Measurements from ENCODE around the gene TMEM59L.

Gene TMEM59L

GRCh38 chr19:18609717-18610051 is 3.0 kb upstream of the TMEM59L start:
- DNase-seq = no peak

GRCh38 chr19:18610245-18610555 is 2.5 kb upstream of the TMEM59L start:
- no peak for DNase-seq

DNA sequence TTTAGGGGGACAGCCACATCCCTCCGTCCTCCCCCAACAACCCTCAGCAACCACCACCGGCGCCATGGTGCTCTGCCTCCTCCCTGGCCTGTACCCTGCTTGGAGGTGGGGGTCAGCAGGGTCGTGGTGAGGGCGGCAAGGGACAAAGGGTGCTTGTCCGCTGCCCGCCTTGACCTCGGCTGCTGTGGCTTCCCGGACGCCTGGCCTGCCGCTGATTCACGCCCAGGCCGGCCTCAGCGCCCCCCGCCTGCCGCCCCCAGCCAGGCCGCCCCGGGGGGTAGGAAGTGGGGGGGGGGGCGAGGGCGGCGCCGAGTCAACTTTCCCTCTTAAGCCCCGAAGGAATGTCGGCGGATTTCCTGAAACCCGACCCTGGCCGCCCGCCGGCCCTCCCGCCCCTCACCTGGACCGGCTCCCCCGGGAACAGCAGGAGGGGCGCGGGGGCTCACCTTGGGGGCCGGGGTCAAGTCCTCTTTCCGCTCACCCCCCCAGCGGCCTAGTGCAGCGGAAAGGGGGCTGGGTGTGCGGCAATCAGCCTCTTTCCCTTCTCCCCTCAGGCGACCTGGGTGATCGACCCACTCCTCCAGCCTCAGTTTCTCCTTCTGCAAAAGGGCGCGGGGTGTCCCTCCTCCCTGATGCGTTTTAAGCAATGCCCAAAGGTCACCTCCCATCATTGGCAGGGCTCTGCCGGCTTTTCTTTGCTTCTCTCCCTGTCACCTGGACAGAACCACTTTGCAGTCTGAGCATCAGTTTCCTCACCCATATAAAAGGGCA is 1.9 kb upstream of the TMEM59L start:
- no peak for DNase-seq

DNA sequence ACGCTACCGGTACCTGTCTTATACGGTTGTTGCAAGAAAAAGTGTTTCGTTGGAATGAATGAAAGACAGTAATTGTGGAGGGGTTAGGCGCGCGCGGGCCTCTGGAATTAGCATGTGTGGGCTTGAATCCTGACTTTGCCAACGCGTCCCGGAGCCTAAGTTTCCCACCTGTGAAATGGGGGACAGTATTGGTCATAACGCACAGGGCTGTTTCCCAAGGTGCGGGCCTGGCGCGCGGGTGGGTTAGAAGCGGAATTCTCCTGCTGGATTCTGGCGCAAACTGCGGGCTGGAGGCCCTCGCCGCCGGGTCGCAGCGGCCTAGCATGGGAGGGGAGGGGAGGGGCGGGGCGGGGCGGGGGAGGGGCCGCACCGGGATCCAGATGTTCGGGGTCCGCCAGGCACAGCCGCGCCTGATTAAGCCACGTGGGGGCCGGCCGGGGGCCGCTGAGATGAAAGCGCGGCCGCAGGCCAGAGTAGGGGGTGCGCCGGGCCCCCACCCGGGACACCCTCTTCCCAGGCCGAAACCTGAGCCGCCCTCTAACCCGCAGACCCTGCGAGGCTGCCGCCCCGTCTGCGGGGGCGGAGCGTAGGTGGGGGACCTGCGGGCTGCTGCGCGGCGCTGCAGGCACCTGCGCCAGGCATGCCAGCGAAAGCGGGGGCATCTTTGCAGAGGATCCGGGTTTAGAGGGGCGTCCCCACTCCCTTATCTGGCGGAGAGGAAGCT is 1.2 kb upstream of the TMEM59L start:
- no peak for DNase-seq

GRCh38 chr19:18612051-18612771 is 459 bp upstream of the TMEM59L start:
- DNase-seq = no peak

DNA sequence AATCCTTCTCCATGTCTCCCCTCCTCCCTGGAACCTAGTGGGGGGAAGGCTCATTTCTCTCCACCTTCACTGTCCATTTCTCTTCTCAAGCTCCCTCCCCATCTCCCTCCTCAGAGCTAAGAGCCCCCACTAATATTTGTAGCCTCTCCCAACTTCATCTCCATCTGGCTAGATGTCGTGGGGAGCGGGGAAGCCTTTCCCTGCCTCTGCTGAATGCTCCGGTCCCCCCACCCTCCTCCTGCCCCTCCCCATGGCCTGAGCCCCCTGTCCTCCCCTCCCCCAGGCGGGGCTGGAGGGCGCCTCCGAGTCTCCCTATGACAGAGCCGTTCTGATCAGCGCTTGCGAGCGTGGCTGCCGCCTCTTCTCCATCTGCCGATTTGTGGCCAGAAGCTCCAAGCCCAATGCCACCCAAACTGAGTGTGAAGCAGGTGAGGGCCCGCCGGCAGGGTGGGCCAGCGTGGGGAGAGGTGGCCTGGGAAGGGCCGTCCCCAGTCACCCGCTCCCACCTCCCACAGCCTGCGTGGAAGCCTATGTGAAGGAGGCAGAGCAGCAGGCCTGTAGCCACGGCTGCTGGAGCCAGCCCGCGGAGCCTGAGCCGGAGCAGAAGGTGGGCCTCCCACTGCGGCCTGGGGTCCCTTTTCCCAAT is 1.0 kb downstream of the TMEM59L start:
- no peak for DNase-seq

GRCh38 chr19:18616023-18616422 is 3.4 kb downstream of the TMEM59L start:
- DNase-seq = no peak

- no peak for DNase-seq
Measured at GRCh38 chr19:18617562-18617961, 4.9 kb downstream of the TMEM59L start.

- no peak for DNase-seq
Measured at GRCh38 chr19:18618236-18618635, 5.6 kb downstream of the TMEM59L start.

DNA sequence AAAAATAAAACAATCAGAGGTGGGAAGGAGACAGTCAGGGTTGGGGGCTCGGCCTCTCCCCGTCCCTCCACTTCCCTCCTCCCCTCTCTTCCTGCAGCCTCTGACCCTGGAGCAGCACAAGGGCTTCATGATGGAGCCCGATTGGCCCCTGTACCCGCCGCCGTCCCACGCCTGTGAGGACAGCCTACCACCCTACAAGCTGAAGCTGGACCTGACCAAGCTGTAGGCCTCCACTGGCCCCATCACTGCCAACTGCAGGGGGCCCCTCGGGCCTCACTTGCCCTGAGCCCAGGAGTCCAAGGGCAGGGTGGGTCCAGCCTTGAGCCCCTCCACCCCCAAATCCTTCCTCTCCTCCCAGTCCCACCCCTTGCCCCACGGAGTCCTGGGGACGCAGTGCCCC is 7.6 kb downstream of the TMEM59L start:
- no peak for DNase-seq

- DNase-seq = no peak
Measured at GRCh38 chr19:18620902-18621301, 8.2 kb downstream of the TMEM59L start.

DNA sequence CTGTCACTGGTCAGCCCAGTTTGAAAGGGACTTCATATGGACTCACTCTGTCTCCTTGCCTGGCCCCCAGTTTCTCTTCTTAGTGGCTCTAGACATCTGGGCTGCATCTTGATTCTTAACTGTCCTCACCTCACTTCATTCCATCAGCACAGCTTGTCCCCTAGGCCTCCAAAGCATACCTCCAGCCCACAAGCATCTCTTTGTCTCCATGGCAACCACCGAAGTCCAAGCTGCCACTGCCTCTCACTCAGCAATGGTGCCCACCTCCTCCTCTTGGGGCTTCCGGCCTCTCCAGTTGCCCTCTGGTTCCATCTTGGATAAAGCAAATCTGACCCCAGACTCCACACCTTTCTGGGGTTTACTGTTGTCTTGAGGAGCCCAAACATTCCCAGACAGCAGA is 14.2 kb downstream of the TMEM59L start:
- no peak for DNase-seq

GRCh38 chr19:18629166-18630088 is 16.8 kb downstream of the TMEM59L start:
- DNase-seq = no peak

- DNase-seq = no peak
Measured at GRCh38 chr19:18633321-18633720, 20.7 kb downstream of the TMEM59L start.

DNA sequence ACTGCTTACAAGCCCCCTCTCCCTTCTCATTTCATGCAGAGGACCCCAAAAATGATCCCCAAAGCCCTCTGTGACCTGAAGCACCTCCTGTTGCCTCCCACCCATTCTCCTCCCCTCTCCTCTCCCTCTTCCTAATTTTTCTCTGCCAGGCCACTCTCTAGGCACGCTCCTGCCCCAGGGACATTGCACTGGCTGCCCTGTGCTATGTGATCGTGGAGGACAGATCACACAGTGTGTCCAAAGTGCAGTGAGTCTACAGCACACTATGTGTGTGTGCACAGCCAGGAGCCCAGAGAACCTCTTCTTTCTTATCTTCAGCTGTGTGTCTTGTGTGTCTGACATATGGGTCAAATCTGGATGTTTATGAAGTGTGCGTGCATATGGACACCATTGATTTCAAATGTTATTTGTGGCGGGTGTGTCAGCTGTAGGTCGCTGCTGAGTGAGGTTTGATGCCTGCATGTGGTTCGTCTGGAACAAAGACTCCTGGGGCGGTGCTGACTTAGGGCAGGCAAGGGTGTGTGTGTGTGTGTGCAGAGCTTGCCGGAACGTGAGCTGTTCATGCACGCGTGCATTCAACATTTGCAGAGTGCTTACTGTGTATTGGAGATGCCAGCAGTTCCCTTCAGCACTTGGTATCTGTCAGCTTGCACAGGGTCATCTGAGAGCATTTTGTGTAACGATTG is 22.1 kb downstream of the TMEM59L start:
- no peak for DNase-seq

GRCh38 chr19:18635831-18636182 is 23.1 kb downstream of the TMEM59L start:
- DNase-seq = no peak

- peak; percentile 95 for DNase-seq
Measured at GRCh38 chr19:18636183-18636968, 23.7 kb downstream of the TMEM59L start.

DNA sequence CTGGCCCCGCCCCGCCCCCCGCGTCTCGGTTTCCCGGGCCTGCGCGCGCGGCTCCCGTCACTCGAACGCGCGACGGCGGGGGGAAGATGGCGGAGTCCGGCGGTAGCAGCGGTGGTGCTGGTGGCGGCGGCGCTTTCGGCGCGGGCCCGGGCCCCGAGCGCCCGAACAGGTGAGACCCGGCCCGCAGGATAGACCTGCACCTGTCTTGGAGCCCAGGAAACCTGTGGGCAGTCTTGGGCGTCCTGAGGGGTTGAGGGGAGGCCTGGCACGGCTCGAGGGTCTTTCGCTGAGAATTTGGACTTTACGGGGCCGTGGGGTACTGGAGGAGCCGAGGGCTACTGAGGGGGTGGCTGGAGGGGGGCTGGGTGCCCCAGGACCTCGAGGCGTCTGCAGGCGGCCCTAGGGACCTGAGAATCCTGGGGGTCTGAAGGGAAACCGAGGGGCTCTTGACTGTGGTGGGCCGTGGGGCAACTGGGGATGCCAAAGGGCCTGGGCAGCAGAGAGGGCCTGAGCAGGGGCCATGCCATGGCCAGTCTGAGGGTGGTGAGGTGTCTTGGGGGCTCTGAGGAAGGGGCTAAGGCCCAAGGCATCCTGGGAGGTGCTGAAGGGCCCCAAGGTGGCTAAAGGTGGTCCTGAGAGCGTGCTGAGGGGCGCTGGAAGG is 24.4 kb downstream of the TMEM59L start, which contains the start of gene KLHL26:
TSS of gene KLHL26 (plus strand) at position 60 of the 661 bp plus-strand sequence. CDS start at position 87, 27 bp downstream.
- no peak for DNase-seq

GRCh38 chr19:18637673-18638630 is 25.3 kb downstream of the TMEM59L start:
- no peak for DNase-seq

Data from fibroblast of skin of right quadriceps (primary cell).